ENCODE results near the gene CCPG1.

- no peak for TF ChIP-seq CTCF (IDR thresholded peaks at IDR 0.05; ENCODE audit: low read depth, low read length)
- no peak for TF ChIP-seq EZH2phosphoT487 (IDR thresholded peaks at IDR 0.05; ENCODE audit: low read depth)
Observed at GRCh38 chr15:55381595-55381994, 26.6 kb downstream of the CCPG1 start.

Measured in OCI-LY3 (cell line).